GM12875 (cell line): ENCODE data around the gene NUP214.

Experiments used
- H3K4me3 ChIP-seq: one replicate; pipeline ENCODE4 v1.5.1; 2011; ENCODE audit warnings: low read depth, low read length, control low read depth
- TF ChIP-seq, protein P1 (sequence below): IDR thresholded peaks from 2 replicates; pipeline ENCODE4 v1.5.1; 2011; ENCODE audit warnings: low read depth, mild to moderate bottlenecking, control low read depth, inconsistent platforms, low read length, moderate library complexity, borderline replicate concordance; ENCODE audit not compliant: insufficient read depth

NUP214 gene

GRCh38 chr9:131178382-131178781 is 53.0 kb downstream of the NUP214 start:
- no peak overlapping the region for H3K4me3 ChIP-seq
- TF ChIP-seq, protein P1, sequence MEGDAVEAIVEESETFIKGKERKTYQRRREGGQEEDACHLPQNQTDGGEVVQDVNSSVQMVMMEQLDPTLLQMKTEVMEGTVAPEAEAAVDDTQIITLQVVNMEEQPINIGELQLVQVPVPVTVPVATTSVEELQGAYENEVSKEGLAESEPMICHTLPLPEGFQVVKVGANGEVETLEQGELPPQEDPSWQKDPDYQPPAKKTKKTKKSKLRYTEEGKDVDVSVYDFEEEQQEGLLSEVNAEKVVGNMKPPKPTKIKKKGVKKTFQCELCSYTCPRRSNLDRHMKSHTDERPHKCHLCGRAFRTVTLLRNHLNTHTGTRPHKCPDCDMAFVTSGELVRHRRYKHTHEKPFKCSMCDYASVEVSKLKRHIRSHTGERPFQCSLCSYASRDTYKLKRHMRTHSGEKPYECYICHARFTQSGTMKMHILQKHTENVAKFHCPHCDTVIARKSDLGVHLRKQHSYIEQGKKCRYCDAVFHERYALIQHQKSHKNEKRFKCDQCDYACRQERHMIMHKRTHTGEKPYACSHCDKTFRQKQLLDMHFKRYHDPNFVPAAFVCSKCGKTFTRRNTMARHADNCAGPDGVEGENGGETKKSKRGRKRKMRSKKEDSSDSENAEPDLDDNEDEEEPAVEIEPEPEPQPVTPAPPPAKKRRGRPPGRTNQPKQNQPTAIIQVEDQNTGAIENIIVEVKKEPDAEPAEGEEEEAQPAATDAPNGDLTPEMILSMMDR, result peak; percentile 97

DNA sequence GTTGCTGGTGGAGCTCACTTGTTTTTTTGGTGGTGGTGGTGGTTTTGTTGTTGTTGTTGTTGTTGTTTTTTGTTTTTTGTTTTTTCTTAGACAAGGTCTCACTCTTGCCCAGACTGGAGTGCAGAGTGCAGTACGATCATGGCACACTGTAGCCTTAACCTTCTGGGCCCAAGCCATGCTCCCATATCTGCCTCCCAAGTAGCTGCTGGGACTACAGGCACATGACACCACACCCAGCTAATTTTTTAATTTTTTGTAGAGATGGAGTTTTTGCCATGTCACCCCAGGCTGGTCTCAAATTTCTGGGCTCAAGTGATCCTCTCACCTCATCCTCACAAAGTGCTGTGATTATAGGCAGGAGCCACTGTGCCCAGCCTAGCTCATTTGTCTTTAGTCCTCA is 53.5 kb downstream of the NUP214 start:
- TF ChIP-seq, protein P1, result no peak
- no peak overlapping the region for H3K4me3 ChIP-seq

- no peak overlapping the region for H3K4me3 ChIP-seq
- TF ChIP-seq, protein P1, result no peak
Observed at GRCh38 chr9:131179561-131180219, 54.3 kb downstream of the NUP214 start.

DNA sequence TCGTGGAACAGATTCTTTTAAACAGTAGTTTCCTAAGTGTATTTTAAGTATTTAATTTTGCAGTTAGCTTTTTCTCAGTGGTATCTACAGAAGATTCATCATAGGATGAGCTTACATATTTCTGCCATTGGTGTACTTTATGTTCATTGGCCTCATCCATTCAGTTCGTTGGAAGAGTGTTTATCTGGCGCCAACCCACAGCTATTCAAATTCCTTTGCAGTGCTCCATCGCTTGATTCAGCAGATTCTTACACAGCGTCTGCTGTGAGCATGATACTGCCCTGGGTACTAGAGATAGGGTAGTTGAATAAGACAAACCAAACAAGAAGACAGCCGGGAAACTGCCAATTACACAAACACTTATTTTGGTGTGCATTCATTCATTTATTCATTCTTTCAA is 55.1 kb downstream of the NUP214 start:
- no peak overlapping the region for H3K4me3 ChIP-seq
- TF ChIP-seq, protein P1, result no peak

GRCh38 chr9:131181091-131181681 is 55.8 kb downstream of the NUP214 start:
- TF ChIP-seq, protein P1, result peak; percentile 13; the same call in 1 of the 2 replicates
- H3K4me3 ChIP-seq, result no peak overlapping the region

GRCh38 chr9:131185924-131186323 is 60.5 kb downstream of the NUP214 start:
- TF ChIP-seq, protein P1, result no peak
- no peak overlapping the region for H3K4me3 ChIP-seq

DNA sequence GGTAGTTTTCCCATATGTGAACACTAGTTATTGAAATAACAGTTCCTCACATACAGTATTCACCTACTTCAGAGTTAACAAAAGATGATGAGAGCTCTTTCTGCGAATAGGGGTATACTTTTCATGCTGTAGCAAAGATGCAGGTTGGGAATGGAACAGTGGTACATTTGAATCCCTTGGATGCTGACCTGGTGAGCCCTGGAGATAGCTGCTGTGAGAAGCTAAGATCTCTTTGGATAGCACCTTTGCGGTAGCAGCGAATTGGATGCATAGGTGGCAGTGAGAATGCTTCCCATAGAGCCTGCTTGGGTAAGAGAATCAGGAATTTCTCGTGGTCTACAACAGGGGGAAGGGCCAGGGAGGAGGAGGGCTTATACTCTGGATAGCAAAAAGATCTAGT is 61.2 kb downstream of the NUP214 start:
- TF ChIP-seq, protein P1, result no peak
- no peak overlapping the region for H3K4me3 ChIP-seq
